Psoas muscle (tissue), 8 donors: ENCODE data around the gene FAM167B. TPM values are rescaled to one million over a fixed set of nuclear protein-coding genes. Genes with fewer than 3 reads are reported as not detected.

Source experiments
- ATAC-seq, 4 donors: fragments of 200-7000 bp; cut with Tn5 transposase; one replicate each; pipeline ENCODE4 v1.9.1; 2020; ENCODE audit warnings: moderate library complexity in 3 of 4, mild to moderate bottlenecking in 2 of 4
- DNase-seq, 2 donors: peaks; one replicate each; pipeline ENCODE4 v3.0.0-alpha.2; 2020
- H3K27ac ChIP-seq: fragments of 200-600 bp; one replicate; pipeline ENCODE4 v1.8.0; 2022
- H3K27me3 ChIP-seq, 3 donors: fragments of 200-600 bp in 1 of 3; one replicate each; pipeline versions ENCODE4 v1.6.1 to v1.8.0; 2013 to 2022; ENCODE audit warnings: low read length in 2 of 3, mild to moderate bottlenecking in 2 of 3, moderate library complexity in 1 of 3; ENCODE audit not compliant: insufficient read depth in 3 of 3
- H3K36me3 ChIP-seq, 2 donors: fragments of 200-600 bp in 1 of 2; one replicate each; pipeline versions ENCODE4 v1.6.1 to v1.8.0; 2013 to 2022; ENCODE audit warnings: low read depth in 1 of 2, mild to moderate bottlenecking in 1 of 2, moderate library complexity in 1 of 2; ENCODE audit not compliant: insufficient read depth in 1 of 2
- H3K4me1 ChIP-seq: fragments of 200-600 bp; one replicate; pipeline ENCODE4 v1.8.0; 2022
- H3K4me3 ChIP-seq: fragments of 200-600 bp; one replicate; pipeline ENCODE4 v1.8.0; 2022; ENCODE audit warnings: mild to moderate bottlenecking
- H3K9me3 ChIP-seq: fragments of 200-600 bp; one replicate; pipeline ENCODE4 v1.8.0; 2022
- WGBS, 3 donors: extraction: QIAGEN DNeasy Blood & Tissue Kit; methylation state at CpG; one replicate each; pipeline versions ENCODE4 v1.1.6 to v1.1.7; 2013; 5-methylcytosine and 5-hydroxymethylcytosine counted together
- intact Hi-C, 2 donors: fragments of 100-400 bp; cut with DNase I; formaldehyde crosslinking; loops; one replicate each; pipeline versions ENCODE4 v1.11.0 to v1.14.2; 2022
- long read RNA-seq, 2 donors: library from polyadenylated mRNA; unstranded; transcript quantifications; one replicate each; pipeline ENCODE4 v2.0.0, GENCODE V29; 2021
- polyA plus RNA-seq, 3 donors: library from polyadenylated mRNA; stranded (reverse); fragments of 200-250 nt; gene quantifications; one replicate each; pipeline ENCODE4 v1.2.3, GENCODE V29; 2013
- total RNA-seq, 4 donors: library from RNA; stranded (reverse); fragmentation: NEBNext Ultra II Directional in 2 of 4; extraction: Animal tissue kit (Norgen Biotek cat#: 25700) in 2 of 4; gene quantifications; one replicate each; pipeline versions ENCODE4 v1.2.1 to v1.2.4, GENCODE V29; 2021 to 2023
- TF ChIP-seq, protein P1 (sequence below): fragments of 200-600 bp; IDR thresholded peaks from one replicate; pipeline ENCODE4 v1.8.0; 2022; ENCODE audit warnings: antibody characterized with exemption
- donor health status: healthy with polysubstance abuse.
- donor health status: DM: no; HTN: no; CAD: no; lungs with moderate emphysema.
- donor health status: Bipolar disorder and iron deficiency.
- donor health status: healthy.
- donor health status: DM: yes; HTN: yes; CAD: no.
- donor health status: DM: no; HTN: no; CAD: no.
- donor health status: DM: no; HTN: no; CAD: no.
- donor health status: DM: yes; HTN: yes; CAD: no.

FAM167B gene
- 1 to 10 TPM; 2.0 to 6.2 (median 3.3) TPM for total RNA-seq
- 1 to 10 TPM; 3.1 to 5.2 (median 3.7) TPM for polyA plus RNA-seq
- long read RNA-seq, donor 1, partial matches to known transcripts: 0 of 2 reads
- long read RNA-seq, donor 1, other reads (novel, unspliced or antisense): 1 of 2 reads
- long read RNA-seq, donor 2: 0 reads

GRCh38 chr1:32246888-32247273 lies at the start of gene FAM167B:
Gene FAM167B (plus strand): TSS chr1:32247222. CDS start chr1:32247422, 200 bp downstream.
- Histone ChIP-seq H3K36me3 (no peaks in the 10 kb centered on the region), H3K9me3 (no peaks in the 10 kb centered on the region), H3K4me1 (peaks cover 28% of the 10 kb centered on the region), H3K27me3 (no peaks in the 10 kb centered on the region), H3K27ac (peak within 1 kb of the TSS; percentile 53), H3K4me3 (peak within 1 kb of the TSS; percentile 35)
- TF ChIP-seq, protein P1, sequence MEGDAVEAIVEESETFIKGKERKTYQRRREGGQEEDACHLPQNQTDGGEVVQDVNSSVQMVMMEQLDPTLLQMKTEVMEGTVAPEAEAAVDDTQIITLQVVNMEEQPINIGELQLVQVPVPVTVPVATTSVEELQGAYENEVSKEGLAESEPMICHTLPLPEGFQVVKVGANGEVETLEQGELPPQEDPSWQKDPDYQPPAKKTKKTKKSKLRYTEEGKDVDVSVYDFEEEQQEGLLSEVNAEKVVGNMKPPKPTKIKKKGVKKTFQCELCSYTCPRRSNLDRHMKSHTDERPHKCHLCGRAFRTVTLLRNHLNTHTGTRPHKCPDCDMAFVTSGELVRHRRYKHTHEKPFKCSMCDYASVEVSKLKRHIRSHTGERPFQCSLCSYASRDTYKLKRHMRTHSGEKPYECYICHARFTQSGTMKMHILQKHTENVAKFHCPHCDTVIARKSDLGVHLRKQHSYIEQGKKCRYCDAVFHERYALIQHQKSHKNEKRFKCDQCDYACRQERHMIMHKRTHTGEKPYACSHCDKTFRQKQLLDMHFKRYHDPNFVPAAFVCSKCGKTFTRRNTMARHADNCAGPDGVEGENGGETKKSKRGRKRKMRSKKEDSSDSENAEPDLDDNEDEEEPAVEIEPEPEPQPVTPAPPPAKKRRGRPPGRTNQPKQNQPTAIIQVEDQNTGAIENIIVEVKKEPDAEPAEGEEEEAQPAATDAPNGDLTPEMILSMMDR: no peak
- 35 to 65% (median 52%) methylated on average over 3 of the region's 3 CpGs for WGBS, 3 donors
- intact Hi-C loops: no loop called here
- DNase-seq (peak; percentile 65 to 66), ATAC-seq (peak in 3 of 4 donors; percentile 25 to 40 (median 33))

GRCh38 chr1:32197837-32198236 lies 49.2 kb upstream of the FAM167B start:
- intact Hi-C loops: loop anchor here in 1 of 2 donors (2.0 kb wide), 1 partner anchor 17 kb away; no protein-coding TSS in a partner anchor
- peak in 1 of 2 donors; percentile 52 for DNase-seq
- Histone ChIP-seq H3K9me3 (no peaks in the 10 kb centered on the region), H3K36me3 (peaks cover 20 to 55% of the 10 kb centered on the region in 2 donors), H3K27me3 (no peaks in the 10 kb centered on the region), H3K4me1 (peaks cover 54% of the 10 kb centered on the region), H3K27ac (peak overlapping the region; percentile 94), H3K4me3 (no peak overlapping the region)
- TF ChIP-seq, protein P1: no peak
- 27 to 59% (median 32%) methylated on average over 6 of the region's 6 CpGs for WGBS, 3 donors
- no peak for ATAC-seq

DNA sequence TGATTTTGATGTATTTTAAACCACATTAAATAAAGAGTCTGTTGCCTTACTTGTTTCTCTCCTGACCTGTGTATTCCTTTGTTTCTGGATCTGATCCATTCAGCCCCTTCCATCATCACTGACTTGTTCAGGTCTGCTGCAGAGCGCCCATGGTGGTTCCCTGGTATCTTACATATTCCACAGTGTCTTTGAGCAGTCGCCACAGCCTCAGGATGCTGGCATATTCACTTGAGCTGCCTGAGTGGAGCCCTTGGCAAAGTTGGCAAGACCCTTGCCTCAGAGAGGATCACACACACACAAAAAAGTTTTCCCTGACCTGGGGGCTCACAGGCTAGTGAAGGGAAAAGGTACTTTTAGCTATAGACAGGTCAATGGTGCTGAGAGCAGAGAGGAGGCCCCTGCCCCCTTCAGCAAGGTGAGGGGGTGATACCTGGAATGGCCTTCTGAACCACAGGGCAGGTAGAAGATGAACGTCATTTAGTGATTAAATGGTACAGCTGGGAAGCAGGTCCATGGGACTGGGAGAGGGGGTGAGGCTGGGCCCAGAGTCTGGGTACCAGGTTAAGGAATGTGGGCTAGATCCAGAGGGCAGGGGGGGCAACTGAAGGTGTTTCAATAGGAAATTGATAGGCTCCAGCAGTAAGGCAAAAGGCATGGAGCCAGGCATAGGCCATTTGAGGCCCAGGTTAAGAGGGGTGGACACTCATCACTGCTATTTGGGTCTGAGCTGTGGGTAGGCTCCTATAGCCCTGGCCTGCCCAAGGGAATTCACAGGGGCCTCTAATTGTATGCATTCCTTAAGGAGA lies 48.6 kb upstream of the FAM167B start:
- Histone ChIP-seq H3K9me3 (no peaks in the 10 kb centered on the region), H3K27ac (peak overlapping the region; percentile 94), H3K27me3 (no peaks in the 10 kb centered on the region), H3K36me3 (peaks cover 17 to 49% of the 10 kb centered on the region in 2 donors), H3K4me3 (peak overlapping the region; percentile 88), H3K4me1 (peaks cover 54% of the 10 kb centered on the region)
- 72 to 84% (median 78%) methylated on average over 3 of the region's 3 CpGs for WGBS, 3 donors
- no peak for ATAC-seq
- peak in 1 of 2 donors; percentile 44 for DNase-seq
- intact Hi-C loops: loop anchor here in 1 of 2 donors (2.0 kb wide), 1 partner anchor 18 kb away; no protein-coding TSS in a partner anchor
- TF ChIP-seq, protein P1: no peak

- TF ChIP-seq, protein P1: no peak
- no peak for ATAC-seq
- Histone ChIP-seq H3K36me3 (peaks cover 14 to 47% of the 10 kb centered on the region in 2 donors), H3K27me3 (no peaks in the 10 kb centered on the region), H3K27ac (peak overlapping the region; percentile 94), H3K4me3 (peak overlapping the region; percentile 88), H3K9me3 (no peaks in the 10 kb centered on the region), H3K4me1 (peaks cover 54% of the 10 kb centered on the region)
- 34 to 55% (median 40%) methylated on average over 4 of the region's 4 CpGs for WGBS, 3 donors
- peak in 1 of 2 donors; percentile 35 for DNase-seq
- intact Hi-C loops: loop anchor here in 1 of 2 donors (2.0 kb wide), 1 partner anchor 18 kb away; no protein-coding TSS in a partner anchor
These were observed 47.8 kb upstream of the FAM167B start for GRCh38 chr1:32199043-32199716.
